Ascending aorta (tissue), 2 donors: ENCODE measurements around the gene FHIT. TPM values are rescaled to one million over a fixed set of nuclear protein-coding genes. Genes with fewer than 3 reads are reported as not detected.

Experiments used
- DNase-seq, 2 donors: peaks; one replicate each; pipeline ENCODE4 v3.0.0-alpha.2; 2019; ENCODE audit warnings: low spot score in 2 of 2
- H3K27ac ChIP-seq, 2 donors: fragments of 200-600 bp; sonication (generic); one replicate each; pipeline ENCODE4 v1.5.1; 2016 to 2017; ENCODE audit warnings: mild to moderate bottlenecking in 1 of 2
- H3K27me3 ChIP-seq: fragments of 200-600 bp; sonication (generic); one replicate; pipeline ENCODE4 v1.5.1; 2017
- H3K36me3 ChIP-seq, 2 donors: fragments of 200-600 bp; sonication (generic); one replicate each; pipeline ENCODE4 v1.5.1; 2016
- H3K4me1 ChIP-seq, 2 donors: fragments of 200-600 bp; sonication (generic); one replicate each; pipeline ENCODE4 v1.5.1; 2016 to 2017; ENCODE audit warnings: mild to moderate bottlenecking in 1 of 2
- H3K4me3 ChIP-seq, 2 donors: fragments of 200-600 bp; sonication (generic); one replicate each; pipeline ENCODE4 v1.5.1; 2016 to 2017; ENCODE audit warnings: mild to moderate bottlenecking in 1 of 2
- H3K9me3 ChIP-seq, 2 donors: fragments of 200-600 bp; sonication (generic); one replicate each; pipeline ENCODE4 v1.5.1; 2016
- CTCF ChIP-seq, 3 experiments: fragments of 200-600 bp in 2 of 3; fragments of 450-650 bp in 1 of 3; sonication (generic) in 2 of 3; IDR thresholded peaks; one replicate each; pipeline ENCODE4 v1.5.1; 2016 to 2019; ENCODE audit warnings: antibody characterized with exemption in 3 of 3, mild to moderate bottlenecking in 1 of 3, moderate library complexity in 1 of 3
- intact Hi-C: fragments of 100-400 bp; cut with DNase I; formaldehyde crosslinking; loops from one replicate; pipeline ENCODE4 v1.15.1; 2023
- total RNA-seq: library from RNA; depleted of rRNA; stranded (reverse); fragments of >200 nt; gene quantifications from one replicate; pipeline ENCODE4 v1.1.0, GENCODE V29; 2016

FHIT gene
- total RNA-seq, 1 donor from 2014 or later: 0.21 TPM

GRCh38 chr3:60177726-60178125 lies 1073.5 kb downstream of the FHIT start:
- H3K36me3 ChIP-seq: no peaks in the 10 kb centered on the region
- no peak for DNase-seq
- no peak for TF ChIP-seq CTCF (IDR thresholded peaks at IDR 0.05)
- no peaks in the 10 kb centered on the region for H3K27me3 ChIP-seq
- H3K27ac ChIP-seq: no peak overlapping the region
- no peaks in the 10 kb centered on the region for H3K4me1 ChIP-seq
- intact Hi-C loops: no loop called here
- H3K4me3 ChIP-seq: no peak overlapping the region
- H3K9me3 ChIP-seq: no peaks in the 10 kb centered on the region

- no peak for DNase-seq
- Histone ChIP-seq H3K36me3 (no peaks in the 10 kb centered on the region), H3K4me3 (no peak overlapping the region), H3K9me3 (no peaks in the 10 kb centered on the region), H3K27ac (no peak overlapping the region), H3K27me3 (no peaks in the 10 kb centered on the region), H3K4me1 (no peaks in the 10 kb centered on the region)
- intact Hi-C loops: no loop called here
- no peak for TF ChIP-seq CTCF (IDR thresholded peaks at IDR 0.05)
Measured at GRCh38 chr3:60176614-60177013, 1074.6 kb downstream of the FHIT start.

GRCh38 chr3:60175680-60176079 lies 1075.6 kb downstream of the FHIT start:
- Histone ChIP-seq H3K27me3 (no peaks in the 10 kb centered on the region), H3K27ac (no peak overlapping the region), H3K4me1 (no peaks in the 10 kb centered on the region), H3K36me3 (no peaks in the 10 kb centered on the region), H3K4me3 (no peak overlapping the region), H3K9me3 (no peaks in the 10 kb centered on the region)
- intact Hi-C loops: no loop called here
- no peak for TF ChIP-seq CTCF (IDR thresholded peaks at IDR 0.05)
- no peak for DNase-seq

GRCh38 chr3:60169755-60170154 lies 1081.5 kb downstream of the FHIT start:
- Histone ChIP-seq H3K27ac (no peak overlapping the region), H3K27me3 (no peaks in the 10 kb centered on the region), H3K9me3 (no peaks in the 10 kb centered on the region), H3K36me3 (no peaks in the 10 kb centered on the region), H3K4me1 (no peaks in the 10 kb centered on the region), H3K4me3 (no peak overlapping the region)
- intact Hi-C loops: no loop called here
- no peak for TF ChIP-seq CTCF (IDR thresholded peaks at IDR 0.05)
- DNase-seq: no peak

GRCh38 chr3:60167186-60167585 lies 1084.1 kb downstream of the FHIT start:
- Histone ChIP-seq H3K9me3 (no peaks in the 10 kb centered on the region), H3K36me3 (no peaks in the 10 kb centered on the region), H3K27ac (no peak overlapping the region), H3K27me3 (no peaks in the 10 kb centered on the region), H3K4me3 (no peak overlapping the region), H3K4me1 (no peaks in the 10 kb centered on the region)
- intact Hi-C loops: no loop called here
- DNase-seq: no peak
- no peak for TF ChIP-seq CTCF (IDR thresholded peaks at IDR 0.05)
